ENCODE measurements around the gene ABAT.

DNA sequence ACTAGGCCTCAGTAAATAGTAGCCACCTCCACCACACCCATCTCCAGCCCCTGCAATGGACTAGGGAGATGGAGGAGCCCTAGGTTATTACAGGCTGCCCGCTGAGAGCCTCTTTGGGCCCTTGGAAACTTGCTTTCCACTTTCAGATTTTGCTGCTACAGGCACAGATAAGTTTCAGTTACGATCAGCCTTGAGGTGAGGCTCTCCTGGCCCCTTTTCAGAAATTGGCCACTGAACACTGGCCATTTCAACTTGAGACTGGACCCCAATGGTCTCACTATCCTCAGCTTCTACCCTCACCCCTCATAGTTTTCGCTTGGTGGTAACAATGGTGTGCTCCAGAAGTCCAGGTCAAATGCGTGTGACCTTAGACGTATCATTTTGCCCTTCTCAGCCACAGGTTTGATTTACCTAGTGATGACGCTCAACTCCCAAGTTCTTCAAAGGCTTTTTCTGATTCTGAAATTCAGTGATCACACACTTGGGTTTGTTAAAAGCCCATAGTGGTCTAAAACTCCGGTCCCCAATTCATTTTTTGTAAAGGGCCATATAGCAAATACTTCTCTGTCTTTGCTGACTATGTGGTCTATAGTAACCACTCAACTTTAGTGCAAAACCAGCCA is 124.2 kb downstream of the ABAT start:
- TF ChIP-seq, protein P1, sequence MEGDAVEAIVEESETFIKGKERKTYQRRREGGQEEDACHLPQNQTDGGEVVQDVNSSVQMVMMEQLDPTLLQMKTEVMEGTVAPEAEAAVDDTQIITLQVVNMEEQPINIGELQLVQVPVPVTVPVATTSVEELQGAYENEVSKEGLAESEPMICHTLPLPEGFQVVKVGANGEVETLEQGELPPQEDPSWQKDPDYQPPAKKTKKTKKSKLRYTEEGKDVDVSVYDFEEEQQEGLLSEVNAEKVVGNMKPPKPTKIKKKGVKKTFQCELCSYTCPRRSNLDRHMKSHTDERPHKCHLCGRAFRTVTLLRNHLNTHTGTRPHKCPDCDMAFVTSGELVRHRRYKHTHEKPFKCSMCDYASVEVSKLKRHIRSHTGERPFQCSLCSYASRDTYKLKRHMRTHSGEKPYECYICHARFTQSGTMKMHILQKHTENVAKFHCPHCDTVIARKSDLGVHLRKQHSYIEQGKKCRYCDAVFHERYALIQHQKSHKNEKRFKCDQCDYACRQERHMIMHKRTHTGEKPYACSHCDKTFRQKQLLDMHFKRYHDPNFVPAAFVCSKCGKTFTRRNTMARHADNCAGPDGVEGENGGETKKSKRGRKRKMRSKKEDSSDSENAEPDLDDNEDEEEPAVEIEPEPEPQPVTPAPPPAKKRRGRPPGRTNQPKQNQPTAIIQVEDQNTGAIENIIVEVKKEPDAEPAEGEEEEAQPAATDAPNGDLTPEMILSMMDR (IDR thresholded peaks at IDR 0.05): no peak
- no peak for TF ChIP-seq POLR2A (IDR thresholded peaks at IDR 0.05)

Data from Peyer's patch (tissue), 4 donors.